DND-41 (cell line): ENCODE data around the gene SFXN4.

ENCODE experiments used
- CTCF ChIP-seq: IDR thresholded peaks from 2 replicates; pipeline ENCODE4 v1.5.1; 2012; ENCODE audit warnings: borderline replicate concordance, low read length, moderate library complexity, mild to moderate bottlenecking; ENCODE audit not compliant: poor library complexity, severe bottlenecking; ENCODE audit errors: extremely low read depth
- EZH2 ChIP-seq: IDR thresholded peaks from 3 replicates; pipeline ENCODE4 v1.6.1; 2012; ENCODE audit warnings: borderline replicate concordance, low read depth, mild to moderate bottlenecking, moderate library complexity, low read length, inconsistent platforms; ENCODE audit not compliant: severe bottlenecking

- TF ChIP-seq CTCF: no peak
- peak; percentile 42 for TF ChIP-seq EZH2
Measured at GRCh38 chr10:119207713-119208552, 42.4 kb upstream of the SFXN4 start.
